Activated naive CD4-positive, alpha-beta T cell treated with anti-CD3 and anti-CD28 coated beads, Interleukin-2, amount 50 U/mL, for 72 hours (primary cell): ENCODE measurements around the gene JUNB. TPM values are rescaled to one million over a fixed set of nuclear protein-coding genes. Genes with fewer than 3 reads are reported as not detected.
"Not testable (repeated sequence)": the region's sequence is repeated elsewhere in the genome, so short reads cannot be mapped to it uniquely, and the experiment has no call there.

Experiments used
- ATAC-seq, 2 donors: fragments of 150-1000 bp; cut with Tn5 transposase; 2 replicates each; pipeline ENCODE4 v1.10.0; 2021; ENCODE audit warnings: mild to moderate bottlenecking in 2 of 2, moderate library complexity in 2 of 2
- DNase-seq, 2 donors: peaks; one replicate each; pipeline ENCODE4 v3.0.0; 2021 to 2022; ENCODE audit warnings: low spot score in 2 of 2
- H3K27ac Mint-ChIP-seq, 2 donors: one replicate each; pipeline ENCODE4 v1.8.0; 2022; ENCODE audit warnings: mild to moderate bottlenecking in 2 of 2, mixed read lengths in 2 of 2
- H3K36me3 Mint-ChIP-seq, 2 donors: one replicate each; pipeline ENCODE4 v1.8.0; 2022; ENCODE audit warnings: mixed read lengths in 2 of 2
- H3K9me3 Mint-ChIP-seq, 2 donors: one replicate each; pipeline ENCODE4 v1.8.0; 2022; ENCODE audit warnings: mixed read lengths in 2 of 2
- total RNA-seq, 2 donors: library from RNA; stranded (reverse); gene quantifications; one replicate each; pipeline ENCODE4 v1.2.3, GENCODE V29; 2022

Gene JUNB
- total RNA-seq, 2 donors from 2014 or later: 400 to 402 TPM

GRCh38 chr19:12815088-12815487 lies 23.8 kb downstream of the JUNB start:
- Mint-ChIP-seq H3K27ac (no peak overlapping the region), H3K36me3 (peaks cover 4 to 5% of the 10 kb centered on the region in 2 donors), H3K9me3 (no peaks in the 10 kb centered on the region)
- ATAC-seq: no peak
- DNase-seq: no peak

GRCh38 chr19:12817188-12817587 lies 25.9 kb downstream of the JUNB start:
- not testable (repeated sequence) for ATAC-seq, H3K27ac Mint-ChIP-seq, DNase-seq, H3K9me3 Mint-ChIP-seq
- H3K36me3 Mint-ChIP-seq: peaks cover 10% of the 10 kb centered on the region in 2 donors

DNA sequence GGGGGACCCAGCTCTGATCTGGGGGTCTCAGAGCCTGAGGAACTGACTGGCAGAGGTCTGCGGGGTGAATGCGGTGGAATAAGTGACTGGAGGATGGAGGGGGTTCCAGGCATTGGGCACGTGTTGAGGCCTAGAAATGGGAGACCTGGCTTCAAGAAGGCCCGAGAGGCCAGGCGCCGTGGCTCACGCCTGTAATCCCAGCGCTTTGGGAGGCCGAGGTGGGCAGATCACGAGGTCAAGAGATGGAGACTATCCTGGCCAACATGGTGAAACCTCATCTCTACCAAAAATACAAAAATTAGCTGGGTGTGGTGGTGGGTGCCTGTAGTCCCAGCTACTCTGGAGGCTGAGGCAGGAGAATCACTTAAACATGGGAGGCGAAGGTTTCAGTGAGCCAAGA lies 26.5 kb downstream of the JUNB start:
- not testable (repeated sequence) for ATAC-seq, H3K27ac Mint-ChIP-seq, H3K9me3 Mint-ChIP-seq, DNase-seq, H3K36me3 Mint-ChIP-seq

- peaks cover 5 to 11% of the 10 kb centered on the region in 2 donors for H3K36me3 Mint-ChIP-seq
- H3K27ac Mint-ChIP-seq: peak overlapping the region in 1 of 2 donors; percentile 10
- H3K9me3 Mint-ChIP-seq: peaks cover 4 to 7% of the 10 kb centered on the region in 2 donors
- DNase-seq (no peak), ATAC-seq (peak; percentile 47 to 55)
These were observed 30.5 kb downstream of the JUNB start for GRCh38 chr19:12821761-12822160.

DNA sequence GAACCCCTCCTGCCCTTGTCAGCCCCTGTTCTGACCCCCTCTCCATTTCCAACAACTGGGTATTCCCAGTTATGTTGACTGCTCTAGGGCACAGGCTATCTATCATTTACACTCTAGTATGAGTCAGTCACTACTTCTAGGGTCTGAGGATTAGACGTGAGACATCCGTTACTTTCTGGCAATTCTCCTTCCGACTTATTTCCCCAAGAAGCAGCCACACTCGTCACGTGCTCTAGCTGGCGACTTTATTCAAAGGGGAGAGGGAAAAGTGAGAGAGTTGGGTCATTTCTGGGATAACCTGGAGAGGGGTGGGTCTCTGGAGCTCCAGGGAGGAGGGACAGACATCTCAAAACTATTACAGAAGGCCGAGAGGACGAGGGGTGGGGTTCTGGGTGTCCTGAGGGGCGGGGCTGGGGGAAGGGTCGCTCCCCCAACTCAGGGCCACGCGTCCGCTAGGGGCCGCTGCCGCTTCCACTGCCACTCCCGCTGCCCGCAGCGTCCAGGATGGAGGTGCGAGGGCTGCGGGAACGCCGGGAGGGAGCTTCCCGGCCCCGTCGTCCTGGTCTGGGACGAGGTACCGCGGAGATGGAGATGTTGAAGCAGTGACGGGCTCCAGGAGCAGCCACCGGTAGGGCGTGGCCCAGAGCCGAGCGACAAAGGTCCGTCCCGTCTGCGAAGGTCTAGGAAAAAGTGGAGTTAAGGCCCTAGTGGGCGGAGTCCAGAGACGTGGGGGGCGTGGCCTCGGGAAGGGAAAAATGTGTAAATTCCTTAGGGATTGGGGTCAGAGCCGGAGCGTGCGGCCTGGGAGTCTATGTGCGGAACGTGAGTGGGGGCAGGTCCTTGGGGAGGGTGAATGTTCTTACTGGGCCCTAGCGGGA lies 34.2 kb downstream of the JUNB start:
- Mint-ChIP-seq H3K9me3 (peaks cover 4 to 7% of the 10 kb centered on the region in 2 donors), H3K36me3 (peaks cover 6 to 11% of the 10 kb centered on the region in 2 donors), H3K27ac (no peak overlapping the region)
- peak in 1 of 2 donors; percentile 67 for DNase-seq
- peak; percentile 67 for ATAC-seq

GRCh38 chr19:12828494-12828893 lies 37.2 kb downstream of the JUNB start:
- DNase-seq (peak in 1 of 2 donors; percentile 57), ATAC-seq (peak; percentile 39 to 73)
- H3K27ac Mint-ChIP-seq: no peak overlapping the region
- peaks cover 5 to 6% of the 10 kb centered on the region in 2 donors for H3K36me3 Mint-ChIP-seq
- no peaks in the 10 kb centered on the region for H3K9me3 Mint-ChIP-seq

- Mint-ChIP-seq H3K27ac (no peak overlapping the region), H3K9me3 (no peaks in the 10 kb centered on the region), H3K36me3 (peaks cover 4 to 12% of the 10 kb centered on the region in 2 donors)
- DNase-seq: no peak
- no peak for ATAC-seq
These were observed 42.1 kb downstream of the JUNB start for GRCh38 chr19:12833418-12833737.

GRCh38 chr19:12833738-12834565 lies 42.7 kb downstream of the JUNB start:
- ATAC-seq (peak; percentile 15 to 18), DNase-seq (peak in 1 of 2 donors; percentile 24)
- Mint-ChIP-seq H3K36me3 (peaks cover 4 to 12% of the 10 kb centered on the region in 2 donors), H3K9me3 (no peaks in the 10 kb centered on the region), H3K27ac (no peak overlapping the region)

- no peak for DNase-seq
- H3K9me3 Mint-ChIP-seq: no peaks in the 10 kb centered on the region
- no peak for ATAC-seq
These were observed 43.3 kb downstream of the JUNB start, which contains the start of gene RTBDN for GRCh38 chr19:12834566-12834943. Gene RTBDN, minus strand, starts transcription at chr19:12834579. Its CDS starts 4,600 bp downstream, at chr19:12829979.

GRCh38 chr19:12834976-12835757 lies 43.9 kb downstream of the JUNB start:
- Mint-ChIP-seq H3K27ac (no peak overlapping the region), H3K9me3 (no peaks in the 10 kb centered on the region), H3K36me3 (peaks cover 4 to 19% of the 10 kb centered on the region in 2 donors)
- ATAC-seq (no peak), DNase-seq (peak in 1 of 2 donors; percentile 32)

More at GRCh38 chr19:12834566-12834943, 43.3 kb downstream of the JUNB start, which contains the start of gene RTBDN:
- Mint-ChIP-seq H3K36me3 (peaks cover 4 to 18% of the 10 kb centered on the region in 2 donors), H3K27ac (no peak within 1 kb of the TSS)

GRCh38 chr19:12836529-12836863 lies 45.2 kb downstream of the JUNB start:
- H3K27ac Mint-ChIP-seq: no peak overlapping the region
- no peak for ATAC-seq
- no peak for DNase-seq
- no peaks in the 10 kb centered on the region for H3K9me3 Mint-ChIP-seq
- H3K36me3 Mint-ChIP-seq: peaks cover 4 to 17% of the 10 kb centered on the region in 2 donors

DNA sequence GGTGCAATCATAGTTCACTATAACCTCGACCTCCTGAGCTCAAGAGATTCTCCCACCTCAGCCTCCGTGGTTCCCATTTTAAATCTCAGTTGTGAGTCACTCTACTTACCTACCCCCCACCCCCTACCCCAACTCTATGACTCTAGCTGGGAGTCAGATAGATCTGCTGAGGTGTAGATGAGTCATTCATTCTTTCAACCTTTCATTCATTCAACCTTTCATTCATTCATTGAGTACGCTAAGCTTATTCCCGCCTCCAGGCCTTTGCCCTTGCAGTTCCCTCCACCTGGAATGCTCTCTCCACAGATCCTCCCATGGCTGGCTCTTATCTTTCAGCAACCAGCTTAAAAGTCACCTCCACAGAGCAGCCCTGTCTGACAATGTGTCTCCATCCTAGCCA lies 45.9 kb downstream of the JUNB start:
- H3K27ac Mint-ChIP-seq: no peak overlapping the region
- H3K9me3 Mint-ChIP-seq: no peaks in the 10 kb centered on the region
- ATAC-seq (peak; percentile 53 to 77), DNase-seq (no peak)
- peaks cover 4 to 17% of the 10 kb centered on the region in 2 donors for H3K36me3 Mint-ChIP-seq

DNA sequence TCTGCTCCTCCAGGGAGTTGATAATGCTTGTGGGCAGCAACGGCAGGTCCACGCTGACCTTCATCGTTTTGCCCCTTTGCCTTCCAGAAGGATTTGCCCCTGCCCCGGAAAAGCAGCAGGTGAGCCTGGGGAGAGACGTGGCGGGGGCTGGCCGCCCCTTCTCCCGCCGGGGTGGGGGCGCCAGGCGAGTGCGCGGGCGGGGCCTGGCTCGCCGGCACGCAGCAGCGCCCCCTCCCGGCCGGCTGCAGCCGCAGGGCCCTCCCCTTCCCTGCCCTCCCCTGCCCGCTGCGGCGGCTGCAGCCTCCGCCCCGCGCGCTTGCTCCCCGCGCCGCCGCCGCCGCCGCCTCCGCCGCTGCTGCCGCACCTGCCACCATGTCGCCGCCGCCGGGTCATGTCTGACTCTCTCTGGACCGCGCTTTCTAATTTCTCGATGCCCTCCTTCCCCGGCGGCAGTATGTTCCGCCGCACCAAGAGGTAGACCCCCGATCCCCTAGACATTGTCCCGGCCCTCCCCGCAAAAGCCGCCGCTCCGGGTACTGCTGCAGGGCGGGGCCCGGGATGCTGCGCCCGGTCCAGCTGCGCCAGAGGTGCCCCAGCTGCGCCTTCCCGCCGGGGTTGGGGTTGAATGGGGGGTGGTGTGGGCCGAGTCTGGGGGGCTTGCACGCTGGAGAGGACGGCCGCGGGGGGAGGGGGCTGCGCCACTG lies 47.0 kb downstream of the JUNB start, which contains the start of gene MAST1:
Gene MAST1, plus strand, starts transcription at position 334 of the 704 bp plus-strand sequence. Its CDS starts 58 bp downstream, at position 392.
- DNase-seq: peak in 1 of 2 donors; percentile 70
- ATAC-seq: peak; percentile 52 to 70
- peaks cover 4 to 17% of the 10 kb centered on the region in 2 donors for H3K36me3 Mint-ChIP-seq
- H3K9me3 Mint-ChIP-seq: no peaks in the 10 kb centered on the region
- H3K27ac Mint-ChIP-seq: peak within 1 kb of the TSS in 1 of 2 donors; percentile 33

DNA sequence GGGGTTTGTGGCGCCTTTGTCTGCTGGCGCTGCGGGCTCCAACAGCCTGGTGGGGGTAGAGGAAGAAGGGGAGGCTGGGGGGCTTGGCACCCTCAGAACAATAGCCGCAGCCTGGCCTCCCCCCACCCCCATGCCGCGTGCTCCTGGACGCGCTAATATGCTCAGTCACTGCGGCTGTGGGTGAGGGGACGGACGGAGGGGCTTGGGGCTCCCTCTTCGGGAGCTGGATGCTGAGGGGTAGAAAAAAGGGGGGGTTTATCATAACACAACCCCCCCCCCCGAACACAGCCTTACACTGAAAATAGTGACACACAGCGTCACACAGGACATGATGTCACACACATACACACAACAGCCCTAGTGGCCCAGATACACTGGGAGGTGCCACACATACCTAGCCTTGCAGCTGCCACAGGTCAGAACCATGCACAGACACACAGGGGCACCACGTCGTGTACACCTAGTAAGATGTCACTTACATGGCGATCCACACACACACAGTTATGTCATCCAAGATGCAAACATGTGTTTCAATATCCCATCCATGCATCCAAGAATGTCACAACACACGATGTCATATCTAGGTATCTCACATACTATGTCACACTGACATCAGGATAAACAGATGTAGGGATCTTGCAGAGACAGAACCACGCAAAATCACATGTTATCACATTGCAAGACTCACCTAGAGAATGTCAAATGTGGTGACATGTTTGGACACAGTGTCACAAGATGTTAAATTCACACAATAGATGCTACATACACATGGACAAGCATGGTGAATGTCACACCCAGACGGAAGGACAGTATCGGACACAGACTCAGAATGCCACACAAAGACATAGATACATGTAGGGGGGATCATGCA lies 47.8 kb downstream of the JUNB start:
- ATAC-seq (peak in 1 of 2 donors; percentile 38), DNase-seq (peak in 1 of 2 donors; percentile 20)
- H3K9me3 Mint-ChIP-seq: no peaks in the 10 kb centered on the region
- H3K36me3 Mint-ChIP-seq: peaks cover 4 to 17% of the 10 kb centered on the region in 2 donors
- H3K27ac Mint-ChIP-seq: no peak overlapping the region
